OCI-LY3 (cell line): ENCODE results near the gene USPL1.

ENCODE experiments used
- H2AFZ ChIP-seq: fragments of 200-600, 300-600 bp; shearing (Covaris generic); 2 replicates; pipeline ENCODE4 v1.6.0; 2014; ENCODE audit warnings: antibody characterized with exemption, low read depth, low read length
- H3K27ac ChIP-seq: fragments of 200-600, 300-600 bp; sonication (generic); 2 replicates; pipeline ENCODE4 v1.5.1; 2014; ENCODE audit warnings: mild to moderate bottlenecking, low read length, moderate library complexity, mixed read lengths
- H3K27me3 ChIP-seq: fragments of 200-600, 300-600 bp; sonication (generic); 2 replicates; pipeline ENCODE4 v1.6.1; 2014; ENCODE audit warnings: low read depth, low read length, mixed read lengths
- H3K36me3 ChIP-seq: fragments of 200-600, 300-600 bp; sonication (generic); replicated peaks from 2 replicates; pipeline ENCODE3; 2014; ENCODE audit warnings: low read depth, low read length, mixed read lengths
- H3K4me1 ChIP-seq: fragments of 300-600, 200-600 bp; sonication (generic); 2 replicates; pipeline ENCODE4 v1.6.1; 2014; ENCODE audit warnings: low read length, mixed read lengths
- H3K4me2 ChIP-seq: fragments of 200-600, 300-600 bp; sonication (generic); 2 replicates; pipeline ENCODE4 v1.6.1; 2014; ENCODE audit warnings: low read length, mixed read lengths
- H3K4me3 ChIP-seq: fragments of 300-600, 200-600 bp; sonication (generic); 2 replicates; pipeline ENCODE4 v1.5.1; 2014; ENCODE audit warnings: antibody characterized with exemption, mild to moderate bottlenecking, low read length, moderate library complexity
- H3K79me2 ChIP-seq: fragments of 300-600, 200-600 bp; shearing (Covaris generic); 2 replicates; pipeline ENCODE4 v1.6.1; 2014; ENCODE audit warnings: mild to moderate bottlenecking, low read length, mixed read lengths
- H3K9ac ChIP-seq: fragments of 300-600, 200-600 bp; shearing (Covaris generic); 2 replicates; pipeline ENCODE4 v1.6.0; 2014; ENCODE audit warnings: mild to moderate bottlenecking, low read length, moderate library complexity
- H3K9me3 ChIP-seq: fragments of 200-600, 300-600 bp; shearing (Covaris generic); 2 replicates; pipeline ENCODE4 v1.6.1; 2014; ENCODE audit warnings: low read length, mixed read lengths; ENCODE audit not compliant: insufficient read depth
- H4K20me1 ChIP-seq: fragments of 200-600, 300-600 bp; sonication (generic); 2 replicates; pipeline ENCODE4 v1.6.1; 2016; ENCODE audit warnings: low read length, mixed read lengths; ENCODE audit not compliant: insufficient read depth
- EZH2phosphoT487 ChIP-seq: fragments of 200-600 bp; shearing (Covaris generic); IDR thresholded peaks from 2 replicates; pipeline ENCODE4 v1.6.1; 2018; ENCODE audit warnings: antibody characterized with exemption, mixed run types, low read depth
- TF ChIP-seq, protein P1 (sequence below): fragments of 200-600, 300-600 bp; sonication (generic); IDR thresholded peaks from 2 replicates; pipeline ENCODE4 v1.5.1; 2014; ENCODE audit warnings: antibody characterized with exemption, low read length, low read depth

The USPL1 gene

GRCh38 chr13:30615866-30616541 lies 1.7 kb upstream of the USPL1 start:
- H2AFZ ChIP-seq: peak overlapping the region; percentile 7; the same call in 1 of the 2 replicates
- H3K4me3 ChIP-seq: peak overlapping the region; percentile 79
- H3K4me1 ChIP-seq: peaks cover 28% of the 10 kb centered on the region
- peak overlapping the region; percentile 80 for H3K4me2 ChIP-seq
- peak overlapping the region; percentile 88 for H3K9ac ChIP-seq
- H3K9me3 ChIP-seq: no peaks in the 10 kb centered on the region
- H4K20me1 ChIP-seq: peaks cover 26% of the 10 kb centered on the region
- peaks cover under 1% of the 10 kb centered on the region for H3K36me3 ChIP-seq
- TF ChIP-seq EZH2phosphoT487: no peak
- TF ChIP-seq, protein P1, sequence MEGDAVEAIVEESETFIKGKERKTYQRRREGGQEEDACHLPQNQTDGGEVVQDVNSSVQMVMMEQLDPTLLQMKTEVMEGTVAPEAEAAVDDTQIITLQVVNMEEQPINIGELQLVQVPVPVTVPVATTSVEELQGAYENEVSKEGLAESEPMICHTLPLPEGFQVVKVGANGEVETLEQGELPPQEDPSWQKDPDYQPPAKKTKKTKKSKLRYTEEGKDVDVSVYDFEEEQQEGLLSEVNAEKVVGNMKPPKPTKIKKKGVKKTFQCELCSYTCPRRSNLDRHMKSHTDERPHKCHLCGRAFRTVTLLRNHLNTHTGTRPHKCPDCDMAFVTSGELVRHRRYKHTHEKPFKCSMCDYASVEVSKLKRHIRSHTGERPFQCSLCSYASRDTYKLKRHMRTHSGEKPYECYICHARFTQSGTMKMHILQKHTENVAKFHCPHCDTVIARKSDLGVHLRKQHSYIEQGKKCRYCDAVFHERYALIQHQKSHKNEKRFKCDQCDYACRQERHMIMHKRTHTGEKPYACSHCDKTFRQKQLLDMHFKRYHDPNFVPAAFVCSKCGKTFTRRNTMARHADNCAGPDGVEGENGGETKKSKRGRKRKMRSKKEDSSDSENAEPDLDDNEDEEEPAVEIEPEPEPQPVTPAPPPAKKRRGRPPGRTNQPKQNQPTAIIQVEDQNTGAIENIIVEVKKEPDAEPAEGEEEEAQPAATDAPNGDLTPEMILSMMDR: no peak
- H3K27ac ChIP-seq: peak overlapping the region; percentile 93
- H3K27me3 ChIP-seq: no peaks in the 10 kb centered on the region
- peaks cover 58% of the 10 kb centered on the region for H3K79me2 ChIP-seq

DNA sequence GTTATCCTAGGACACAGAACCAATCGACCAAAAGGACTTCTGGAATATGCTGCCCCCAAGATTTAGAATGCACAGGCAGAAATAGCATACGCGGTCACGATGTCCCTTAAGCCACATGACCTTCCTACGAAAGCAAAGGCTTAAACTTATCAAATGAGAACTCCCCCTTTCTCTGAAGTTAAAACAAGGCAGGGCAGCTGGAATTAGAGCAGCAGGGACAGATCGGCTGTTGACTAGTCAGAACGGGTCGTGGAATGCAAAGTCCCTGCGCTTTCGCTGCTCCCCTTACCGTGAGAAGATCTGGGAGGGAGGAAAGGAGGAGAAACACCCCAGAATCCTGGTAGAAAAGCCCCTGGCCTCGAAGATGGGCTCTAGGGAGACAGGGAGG lies 799 bp upstream of the USPL1 start:
- H3K4me1 ChIP-seq: peaks cover 24% of the 10 kb centered on the region

DNA sequence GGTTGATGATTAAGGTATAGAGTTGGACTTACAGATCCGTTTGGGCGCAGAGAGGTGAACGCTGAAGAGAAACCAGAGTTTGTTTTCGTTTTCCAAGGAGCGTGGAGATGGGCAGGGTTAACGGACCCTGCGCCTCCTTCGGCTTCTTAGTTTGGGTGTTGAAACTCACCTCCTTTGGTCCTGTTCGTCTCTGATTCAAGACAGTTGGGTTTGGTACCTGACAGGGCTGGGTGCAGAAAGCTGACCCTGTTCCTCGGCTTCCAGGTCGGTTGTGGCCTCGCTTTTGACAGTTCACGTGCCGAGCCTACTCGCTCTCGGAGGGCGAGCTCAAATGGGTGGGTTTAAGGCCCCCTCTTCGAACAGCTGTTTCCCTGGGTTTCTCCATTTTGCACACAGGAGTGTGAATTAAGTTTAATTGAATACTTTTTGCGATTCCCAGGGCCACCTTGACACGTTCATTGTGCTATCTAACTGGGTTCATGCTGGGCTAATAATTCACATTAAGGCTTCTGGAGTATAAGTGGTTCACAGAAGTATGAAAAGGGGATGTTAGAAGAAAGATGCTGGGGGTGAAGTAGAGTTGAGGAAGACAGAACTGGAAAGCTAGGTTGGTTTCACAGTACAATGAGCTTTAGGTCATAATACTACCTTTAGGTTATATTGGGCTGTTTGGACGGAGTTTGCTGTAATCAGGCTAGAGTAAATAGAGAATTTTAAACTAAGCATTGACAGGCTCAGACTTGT lies 638 bp downstream of the USPL1 start:
- Histone ChIP-seq H3K27ac (peak overlapping the region; percentile 73), H3K27me3 (no peaks in the 10 kb centered on the region), H2AFZ (peak overlapping the region; percentile 73), H4K20me1 (peaks cover 29% of the 10 kb centered on the region), H3K4me3 (peak overlapping the region; percentile 83), H3K4me2 (peak overlapping the region; percentile 87), H3K9me3 (no peaks in the 10 kb centered on the region), H3K9ac (peak overlapping the region; percentile 91), H3K4me1 (peaks cover 24% of the 10 kb centered on the region), H3K36me3 (peaks cover 17% of the 10 kb centered on the region), H3K79me2 (peaks cover 74% of the 10 kb centered on the region)
- TF ChIP-seq, protein P1: no peak
- no peak for TF ChIP-seq EZH2phosphoT487

More for the DNA sequence above, 799 bp upstream of the USPL1 start:
- TF ChIP-seq, protein P1: no peak
- no peak for TF ChIP-seq EZH2phosphoT487
- Histone ChIP-seq H2AFZ (peak overlapping the region; percentile 67), H3K36me3 (peaks cover 4% of the 10 kb centered on the region), H3K9me3 (no peaks in the 10 kb centered on the region), H3K27ac (peak overlapping the region; percentile 93), H3K9ac (peak overlapping the region; percentile 88), H3K27me3 (no peaks in the 10 kb centered on the region), H3K79me2 (peaks cover 63% of the 10 kb centered on the region), H4K20me1 (peaks cover 29% of the 10 kb centered on the region), H3K4me2 (peak overlapping the region; percentile 80), H3K4me3 (peak overlapping the region; percentile 79)

DNA sequence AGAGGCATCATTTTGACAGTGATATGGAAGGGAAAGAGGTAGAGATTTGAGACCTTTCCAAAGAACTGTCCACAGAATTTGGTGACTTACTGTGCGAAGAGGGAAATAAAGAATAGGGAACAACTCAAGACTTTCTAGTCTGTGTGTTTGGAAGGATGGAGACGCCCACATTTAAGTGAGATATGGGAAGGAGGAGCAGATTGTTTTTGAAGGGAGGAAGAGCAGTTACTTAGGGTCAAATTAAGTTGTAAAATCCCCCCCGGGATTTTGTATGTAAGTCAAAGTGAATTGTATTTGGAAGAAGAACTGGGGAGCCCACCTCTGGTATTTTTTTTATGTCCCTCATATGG lies 1.2 kb downstream of the USPL1 start:
- Histone ChIP-seq H4K20me1 (peaks cover 34% of the 10 kb centered on the region), H3K4me1 (peaks cover 24% of the 10 kb centered on the region), H3K79me2 (peaks cover 79% of the 10 kb centered on the region), H3K27ac (peak overlapping the region; percentile 73), H3K4me3 (peak overlapping the region; percentile 83), H3K36me3 (peaks cover 22% of the 10 kb centered on the region), H3K9ac (peak overlapping the region; percentile 91), H3K4me2 (peak overlapping the region; percentile 87), H2AFZ (no peak overlapping the region), H3K9me3 (no peaks in the 10 kb centered on the region), H3K27me3 (no peaks in the 10 kb centered on the region)
- TF ChIP-seq EZH2phosphoT487: no peak
